Measurements from ENCODE around the gene TMEM150C.
"Not testable (repeated sequence)": the region's sequence is repeated elsewhere in the genome, so short reads cannot be mapped to it uniquely, and the experiment has no call there.

The TMEM150C gene

GRCh38 chr4:82480771-82481505, 80.8 kb downstream of the TMEM150C start:
- no peak for DNase-seq (ENCODE audit: low read depth, low spot score)
- Histone ChIP-seq H3K36me3 (ENCODE audit: control insufficient read depth, insufficient read depth, low read length) (no peaks in the 10 kb centered on the region), H3K4me1 (ENCODE audit: control insufficient read depth, insufficient read depth, low read length) (no peaks in the 10 kb centered on the region), H3K9me3 (ENCODE audit: control insufficient read depth, insufficient read depth, low read length) (no peaks in the 10 kb centered on the region), H3K4me3 (ENCODE audit: low read length) (no peak overlapping the region), H3K27ac (ENCODE audit: low read length) (no peak overlapping the region), H3K27me3 (ENCODE audit: control insufficient read depth, insufficient read depth, low read length) (no peaks in the 10 kb centered on the region)
- WGBS (ENCODE audit: insufficient coverage, insufficient read length), result no CpG with 5 or more reads among the region's 10 CpGs

- no CpG with 5 or more reads among the region's 14 CpGs for WGBS (ENCODE audit: insufficient coverage, insufficient read length)
Measured at GRCh38 chr4:82479562-82479961, 82.2 kb downstream of the TMEM150C start.

GRCh38 chr4:82477469-82477868, 84.3 kb downstream of the TMEM150C start:
- not testable (repeated sequence) for H3K27me3 ChIP-seq (ENCODE audit: control insufficient read depth, insufficient read depth, low read length); H3K27ac ChIP-seq (ENCODE audit: low read length); H3K4me1 ChIP-seq (ENCODE audit: control insufficient read depth, insufficient read depth, low read length); DNase-seq (ENCODE audit: low read depth, low spot score); H3K4me3 ChIP-seq (ENCODE audit: low read length); H3K9me3 ChIP-seq (ENCODE audit: control insufficient read depth, insufficient read depth, low read length); H3K36me3 ChIP-seq (ENCODE audit: control insufficient read depth, insufficient read depth, low read length)
- no CpG with 5 or more reads among the region's 9 CpGs for WGBS (ENCODE audit: insufficient coverage, insufficient read length)

More at GRCh38 chr4:82479562-82479961, 82.2 kb downstream of the TMEM150C start:
- H3K4me1 ChIP-seq (ENCODE audit: control insufficient read depth, insufficient read depth, low read length), result peaks cover 2% of the 10 kb centered on the region; the same call in 1 of the 2 replicates
- no peaks in the 10 kb centered on the region for H3K9me3 ChIP-seq (ENCODE audit: control insufficient read depth, insufficient read depth, low read length)
- H3K4me3 ChIP-seq (ENCODE audit: low read length), result no peak overlapping the region
- no peak overlapping the region for H3K27ac ChIP-seq (ENCODE audit: low read length)
- DNase-seq (ENCODE audit: low read depth, low spot score), result no peak
- H3K27me3 ChIP-seq (ENCODE audit: control insufficient read depth, insufficient read depth, low read length), result no peaks in the 10 kb centered on the region
- H3K36me3 ChIP-seq (ENCODE audit: control insufficient read depth, insufficient read depth, low read length), result no peaks in the 10 kb centered on the region

- not testable (repeated sequence) for H3K36me3 ChIP-seq (ENCODE audit: control insufficient read depth, insufficient read depth, low read length); DNase-seq (ENCODE audit: low read depth, low spot score); H3K27me3 ChIP-seq (ENCODE audit: control insufficient read depth, insufficient read depth, low read length); H3K9me3 ChIP-seq (ENCODE audit: control insufficient read depth, insufficient read depth, low read length); H3K4me3 ChIP-seq (ENCODE audit: low read length); H3K27ac ChIP-seq (ENCODE audit: low read length); H3K4me1 ChIP-seq (ENCODE audit: control insufficient read depth, insufficient read depth, low read length)
- no CpG with 5 or more reads among the region's 7 CpGs for WGBS (ENCODE audit: insufficient coverage, insufficient read length)
Measured at GRCh38 chr4:82475931-82476330, 85.9 kb downstream of the TMEM150C start.

- H3K27me3 ChIP-seq (ENCODE audit: control insufficient read depth, insufficient read depth, low read length), result no peaks in the 10 kb centered on the region
- peaks cover 2% of the 10 kb centered on the region; the same call in 1 of the 2 replicates for H3K4me1 ChIP-seq (ENCODE audit: control insufficient read depth, insufficient read depth, low read length)
- no peak overlapping the region for H3K4me3 ChIP-seq (ENCODE audit: low read length)
- H3K36me3 ChIP-seq (ENCODE audit: control insufficient read depth, insufficient read depth, low read length), result no peaks in the 10 kb centered on the region
- no peak overlapping the region for H3K27ac ChIP-seq (ENCODE audit: low read length)
- WGBS (ENCODE audit: insufficient coverage, insufficient read length), result no CpG with 5 or more reads among the region's 15 CpGs
- no peak for DNase-seq (ENCODE audit: low read depth, low spot score)
- H3K9me3 ChIP-seq (ENCODE audit: control insufficient read depth, insufficient read depth, low read length), result no peaks in the 10 kb centered on the region
Measured at GRCh38 chr4:82473621-82474164, 88.1 kb downstream of the TMEM150C start.

GRCh38 chr4:82473080-82473479, 88.7 kb downstream of the TMEM150C start:
- no CpG with 5 or more reads among the region's 5 CpGs for WGBS (ENCODE audit: insufficient coverage, insufficient read length)

GRCh38 chr4:82469791-82470345, 91.9 kb downstream of the TMEM150C start:
- no peaks in the 10 kb centered on the region for H3K4me1 ChIP-seq (ENCODE audit: control insufficient read depth, insufficient read depth, low read length)
- WGBS (ENCODE audit: insufficient coverage, insufficient read length), result no CpG with 5 or more reads among the region's 2 CpGs
- DNase-seq (ENCODE audit: low read depth, low spot score), result no peak
- H3K4me3 ChIP-seq (ENCODE audit: low read length), result no peak overlapping the region
- H3K27ac ChIP-seq (ENCODE audit: low read length), result no peak overlapping the region
- no peaks in the 10 kb centered on the region for H3K36me3 ChIP-seq (ENCODE audit: control insufficient read depth, insufficient read depth, low read length)
- no peaks in the 10 kb centered on the region for H3K9me3 ChIP-seq (ENCODE audit: control insufficient read depth, insufficient read depth, low read length)
- H3K27me3 ChIP-seq (ENCODE audit: control insufficient read depth, insufficient read depth, low read length), result no peaks in the 10 kb centered on the region

More at GRCh38 chr4:82473080-82473479, 88.7 kb downstream of the TMEM150C start:
- not testable (repeated sequence) for H3K27me3 ChIP-seq (ENCODE audit: control insufficient read depth, insufficient read depth, low read length); DNase-seq (ENCODE audit: low read depth, low spot score); H3K27ac ChIP-seq (ENCODE audit: low read length); H3K9me3 ChIP-seq (ENCODE audit: control insufficient read depth, insufficient read depth, low read length); H3K4me3 ChIP-seq (ENCODE audit: low read length); H3K36me3 ChIP-seq (ENCODE audit: control insufficient read depth, insufficient read depth, low read length); H3K4me1 ChIP-seq (ENCODE audit: control insufficient read depth, insufficient read depth, low read length)

GRCh38 chr4:82467471-82467870, 94.3 kb downstream of the TMEM150C start:
- H3K36me3 ChIP-seq (ENCODE audit: control insufficient read depth, insufficient read depth, low read length), result peaks cover 4% of the 10 kb centered on the region; the same call in 1 of the 2 replicates
- H3K27ac ChIP-seq (ENCODE audit: low read length), result no peak overlapping the region
- no peaks in the 10 kb centered on the region for H3K4me1 ChIP-seq (ENCODE audit: control insufficient read depth, insufficient read depth, low read length)
- no peaks in the 10 kb centered on the region for H3K9me3 ChIP-seq (ENCODE audit: control insufficient read depth, insufficient read depth, low read length)
- DNase-seq (ENCODE audit: low read depth, low spot score), result no peak
- H3K27me3 ChIP-seq (ENCODE audit: control insufficient read depth, insufficient read depth, low read length), result no peaks in the 10 kb centered on the region
- H3K4me3 ChIP-seq (ENCODE audit: low read length), result no peak overlapping the region
- WGBS (ENCODE audit: insufficient coverage, insufficient read length), result no CpG with 5 or more reads among the region's 3 CpGs

GRCh38 chr4:82463221-82463620, 98.6 kb downstream of the TMEM150C start:
- peaks cover 4% of the 10 kb centered on the region; the same call in 1 of the 2 replicates for H3K36me3 ChIP-seq (ENCODE audit: control insufficient read depth, insufficient read depth, low read length)
- DNase-seq (ENCODE audit: low read depth, low spot score), result no peak
- H3K27me3 ChIP-seq (ENCODE audit: control insufficient read depth, insufficient read depth, low read length), result no peaks in the 10 kb centered on the region
- no CpG with 5 or more reads among the region's 1 CpG for WGBS (ENCODE audit: insufficient coverage, insufficient read length)
- H3K27ac ChIP-seq (ENCODE audit: low read length), result no peak overlapping the region
- no peaks in the 10 kb centered on the region for H3K9me3 ChIP-seq (ENCODE audit: control insufficient read depth, insufficient read depth, low read length)
- H3K4me1 ChIP-seq (ENCODE audit: control insufficient read depth, insufficient read depth, low read length), result no peaks in the 10 kb centered on the region
- no peak overlapping the region for H3K4me3 ChIP-seq (ENCODE audit: low read length)

- Histone ChIP-seq H3K27ac (ENCODE audit: low read length) (no peak overlapping the region), H3K36me3 (ENCODE audit: control insufficient read depth, insufficient read depth, low read length) (peaks cover 4% of the 10 kb centered on the region; the same call in 1 of the 2 replicates), H3K27me3 (ENCODE audit: control insufficient read depth, insufficient read depth, low read length) (no peaks in the 10 kb centered on the region), H3K4me1 (ENCODE audit: control insufficient read depth, insufficient read depth, low read length) (no peaks in the 10 kb centered on the region), H3K4me3 (ENCODE audit: low read length) (no peak overlapping the region), H3K9me3 (ENCODE audit: control insufficient read depth, insufficient read depth, low read length) (no peaks in the 10 kb centered on the region)
- no CpG with 5 or more reads among the region's 7 CpGs for WGBS (ENCODE audit: insufficient coverage, insufficient read length)
- DNase-seq (ENCODE audit: low read depth, low spot score), result peak; percentile 64
Measured at GRCh38 chr4:82462415-82462831, 99.4 kb downstream of the TMEM150C start.

Data from iPS DF 6.9 (cell line).